Measurements from ENCODE around the gene BABAM2. TPM values are rescaled to one million over a fixed set of nuclear protein-coding genes. Genes with fewer than 3 reads are reported as not detected.

BABAM2 gene
- total RNA-seq, 1 experiment from 2014 or later = 16.3 TPM

DNA sequence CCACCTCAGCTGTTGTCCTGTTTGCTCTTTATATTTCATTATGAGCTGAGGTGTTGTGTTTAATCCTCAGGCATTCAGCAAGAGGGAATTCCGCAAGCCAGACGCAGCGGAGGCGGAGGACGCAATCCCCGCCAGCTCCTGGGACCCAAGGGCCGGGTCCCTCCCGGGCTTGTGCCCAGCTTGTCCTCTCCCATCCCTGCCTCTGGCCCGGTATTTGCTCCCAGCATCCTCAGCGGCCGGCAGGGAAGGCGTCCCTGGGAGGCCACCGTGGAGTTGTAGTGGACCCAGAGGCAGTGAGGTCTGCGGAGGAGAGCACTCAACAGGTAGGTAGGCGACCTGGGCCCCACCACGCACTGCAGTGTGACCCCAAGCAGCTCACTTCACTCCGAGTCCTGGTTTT lies 459.7 kb downstream of the BABAM2 start:
- H3K27ac ChIP-seq (ENCODE audit: low read length) = no peak overlapping the region
- H3K27me3 ChIP-seq (ENCODE audit: low read length) = no peaks in the 10 kb centered on the region
- no TSS peak for BruUV-seq (replicated peaks)
- TF ChIP-seq EZH2 (IDR thresholded peaks at IDR 0.05; ENCODE audit: low read length, unreplicated experiment) (no peak), CTCF (conservative IDR thresholded peaks at IDR 0.05; ENCODE audit: low read depth, low read length) (no peak), EZH2phosphoT487 (IDR thresholded peaks at IDR 0.05; ENCODE audit: borderline replicate concordance, low read length) (no peak)
- no peaks in the 10 kb centered on the region for H3F3A ChIP-seq (ENCODE audit: low read length, unreplicated experiment)
- no peaks in the 10 kb centered on the region for H3K79me2 ChIP-seq (ENCODE audit: low read length)
- H3K36me3 ChIP-seq (ENCODE audit: low read depth, low read length) = no peaks in the 10 kb centered on the region
- H3K9ac ChIP-seq (ENCODE audit: low read length) = no peak overlapping the region
- no peaks in the 10 kb centered on the region for H3K9me3 ChIP-seq (ENCODE audit: low read length)
- POLR2A ChIA-PET (ENCODE audit: unreplicated experiment) = no interaction called here
- H4K20me1 ChIP-seq (ENCODE audit: low read length) = no peaks in the 10 kb centered on the region
- ATAC-seq (no peak), DNase-seq (no peak)
- no peaks in the 10 kb centered on the region for H3K4me1 ChIP-seq (ENCODE audit: insufficient read depth, low read length)
- H3K4me3 ChIP-seq (ENCODE audit: low read length) = no peak overlapping the region
- CTCF ChIA-PET = no interaction called here
- intact Hi-C loops (cut with micrococcal nuclease) = no loop called here
- H3K4me2 ChIP-seq (ENCODE audit: low read length) = no peak overlapping the region
- no peaks in the 10 kb centered on the region for H3K9me2 ChIP-seq (replicated peaks; ENCODE audit: low read length)
- no peak overlapping the region for H2AFZ ChIP-seq (ENCODE audit: low read length)

DNA sequence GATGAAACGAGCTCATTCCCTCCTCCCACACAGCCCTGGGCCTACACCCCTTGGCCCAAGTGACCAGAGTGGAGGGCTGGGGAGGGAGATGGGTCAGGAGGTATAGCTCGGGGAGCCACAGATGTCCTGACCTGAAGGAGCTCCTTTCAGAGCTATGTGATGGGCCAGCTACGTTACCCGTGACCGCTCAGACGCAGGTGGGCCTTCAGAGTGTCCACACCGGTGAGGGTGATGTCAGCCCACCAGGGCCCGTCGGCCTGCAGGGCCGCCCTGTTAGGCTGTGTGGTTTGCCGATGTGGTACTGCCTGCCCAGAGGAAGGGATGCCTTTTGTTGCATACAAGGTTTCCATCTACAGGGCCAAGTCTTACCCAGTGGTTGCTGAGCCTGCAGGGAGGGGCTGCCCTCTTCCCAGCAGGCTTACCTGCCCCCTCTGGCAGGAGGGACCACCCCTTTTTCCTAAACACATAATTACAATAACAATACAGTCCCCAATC lies 460.3 kb downstream of the BABAM2 start:
- H3K4me1 ChIP-seq (ENCODE audit: insufficient read depth, low read length) = 0 out of 2 replicates have a peak, but pooled peaks cover under 1% of the 10 kb centered on the region
- no peak overlapping the region for H3K4me3 ChIP-seq (ENCODE audit: low read length)
- ChIA-PET POLR2A (ENCODE audit: unreplicated experiment) (no interaction called here), CTCF (no interaction called here)
- no peaks in the 10 kb centered on the region for H3K27me3 ChIP-seq (ENCODE audit: low read length)
- H3K27ac ChIP-seq (ENCODE audit: low read length) = no peak overlapping the region
- no TSS peak for BruUV-seq (replicated peaks)
- H2AFZ ChIP-seq (ENCODE audit: low read length) = no peak overlapping the region
- no peak for TF ChIP-seq EZH2phosphoT487 (IDR thresholded peaks at IDR 0.05; ENCODE audit: borderline replicate concordance, low read length)
- H3F3A ChIP-seq (ENCODE audit: low read length, unreplicated experiment) = no peaks in the 10 kb centered on the region
- ATAC-seq (no peak), DNase-seq (no peak)
- H4K20me1 ChIP-seq (ENCODE audit: low read length) = no peaks in the 10 kb centered on the region
- no peaks in the 10 kb centered on the region for H3K9me2 ChIP-seq (replicated peaks; ENCODE audit: low read length)
- no peaks in the 10 kb centered on the region for H3K9me3 ChIP-seq (ENCODE audit: low read length)
- H3K79me2 ChIP-seq (ENCODE audit: low read length) = no peaks in the 10 kb centered on the region
- H3K4me2 ChIP-seq (ENCODE audit: low read length) = no peak overlapping the region
- intact Hi-C loops (cut with micrococcal nuclease) = no loop called here
- no peaks in the 10 kb centered on the region for H3K36me3 ChIP-seq (ENCODE audit: low read depth, low read length)
- H3K9ac ChIP-seq (ENCODE audit: low read length) = no peak overlapping the region

GRCh38 chr2:28351621-28352020 lies 461.1 kb downstream of the BABAM2 start:
- no peak overlapping the region for H3K4me2 ChIP-seq (ENCODE audit: low read length)
- no peaks in the 10 kb centered on the region for H4K20me1 ChIP-seq (ENCODE audit: low read length)
- intact Hi-C loops (cut with micrococcal nuclease) = no loop called here
- no peaks in the 10 kb centered on the region for H3K36me3 ChIP-seq (ENCODE audit: low read depth, low read length)
- no peaks in the 10 kb centered on the region for H3K9me2 ChIP-seq (replicated peaks; ENCODE audit: low read length)
- ChIA-PET CTCF (no interaction called here), POLR2A (ENCODE audit: unreplicated experiment) (no interaction called here)
- no peak overlapping the region for H2AFZ ChIP-seq (ENCODE audit: low read length)
- 0 out of 2 replicates have a peak, but pooled peaks cover 7% of the 10 kb centered on the region for H3K4me1 ChIP-seq (ENCODE audit: insufficient read depth, low read length)
- no TSS peak for BruUV-seq (replicated peaks)
- no peak for ATAC-seq
- H3K9ac ChIP-seq (ENCODE audit: low read length) = no peak overlapping the region
- TF ChIP-seq EZH2phosphoT487 (IDR thresholded peaks at IDR 0.05; ENCODE audit: borderline replicate concordance, low read length) (no peak), CTCF (conservative IDR thresholded peaks at IDR 0.05; ENCODE audit: low read depth, low read length) (no peak), EZH2 (IDR thresholded peaks at IDR 0.05; ENCODE audit: low read length, unreplicated experiment) (no peak)
- no peaks in the 10 kb centered on the region for H3K9me3 ChIP-seq (ENCODE audit: low read length)
- no peak overlapping the region for H3K27ac ChIP-seq (ENCODE audit: low read length)
- DNase-seq = no peak
- H3F3A ChIP-seq (ENCODE audit: low read length, unreplicated experiment) = no peaks in the 10 kb centered on the region
- H3K27me3 ChIP-seq (ENCODE audit: low read length) = no peaks in the 10 kb centered on the region
- H3K4me3 ChIP-seq (ENCODE audit: low read length) = no peak overlapping the region
- H3K79me2 ChIP-seq (ENCODE audit: low read length) = no peaks in the 10 kb centered on the region

All from PC-3 (cell line).